Panc1 (cell line): Measurements from ENCODE around the gene EPHA7. TPM values are rescaled to one million over a fixed set of nuclear protein-coding genes. Genes with fewer than 3 reads are reported as not detected.

ENCODE experiments used
- ATAC-seq: fragments of 200-7000 bp; cut with Tn5 transposase; 2 replicates; pipeline ENCODE4 v1.9.1; 2020; ENCODE audit warnings: mild to moderate bottlenecking, moderate library complexity
- BruUV-seq: library from RNA; stranded (reverse); fragments of 400-500 nt; replicated peaks from 2 replicates; lab custom pipeline; 2021; lab: Mats Ljungman, UMichigan
- CTCF ChIA-PET: fragments of 300-600 bp; sonication (Branson Sonifier 250); formaldehyde crosslinking; loops from one replicate; lab custom pipeline; 2022; ENCODE audit warnings: antibody characterized with exemption; lab: Charles Lee
- POLR2A ChIA-PET: fragments of 300-600 bp; sonication (Branson Sonifier 250); formaldehyde crosslinking; loops from one replicate; lab custom pipeline; 2022; ENCODE audit warnings: antibody characterized with exemption; lab: Charles Lee
- DNase-seq: peaks from one replicate; pipeline ENCODE4 v3.0.0-alpha.2; 2010; ENCODE audit warnings: low read depth, low spot score
- H3K27ac ChIP-seq: 2 replicates; pipeline ENCODE4 v1.5.1; 2011; ENCODE audit warnings: mild to moderate bottlenecking, low read length, inconsistent platforms
- H3K27me3 ChIP-seq: fragments of 200-500 bp; sonication (Bioruptor generic); 2 replicates; pipeline ENCODE4 v1.6.0; 2014; ENCODE audit warnings: low read length, inconsistent platforms; ENCODE audit not compliant: control insufficient read depth, insufficient read depth
- H3K36me3 ChIP-seq: fragments of 200-500 bp; sonication (Bioruptor generic); 2 replicates; pipeline ENCODE4 v1.5.1; 2014; ENCODE audit warnings: inconsistent platforms, mild to moderate bottlenecking, low read length, moderate library complexity; ENCODE audit not compliant: control insufficient read depth, insufficient read depth
- H3K4me1 ChIP-seq: 2 replicates; pipeline ENCODE4 v1.5.1; 2011; ENCODE audit warnings: inconsistent platforms, mild to moderate bottlenecking, low read length, moderate library complexity; ENCODE audit not compliant: control insufficient read depth, insufficient read depth
- H3K4me3 ChIP-seq, 2 experiments: 2 replicates each; pipeline ENCODE4 v1.5.1; 2011 to 2012; ENCODE audit warnings: low read depth in 2 of 2, low read length in 2 of 2, mild to moderate bottlenecking in 2 of 2, inconsistent platforms in 1 of 2, moderate library complexity in 1 of 2
- H3K9me3 ChIP-seq: fragments of 200-500 bp; sonication (Bioruptor generic); 2 replicates; pipeline ENCODE4 v1.5.1; 2014; ENCODE audit warnings: low read depth, mild to moderate bottlenecking, inconsistent platforms, low read length, moderate library complexity; ENCODE audit not compliant: control insufficient read depth, insufficient read depth
- CTCF ChIP-seq: fragments of 450-650 bp; IDR thresholded peaks from 2 replicates; pipeline ENCODE4 v1.5.1; 2017; ENCODE audit warnings: mild to moderate bottlenecking
- POLR2AphosphoS5 ChIP-seq: IDR thresholded peaks from 2 replicates; pipeline ENCODE4 v1.6.1; 2012; ENCODE audit warnings: mild to moderate bottlenecking, low read depth, low read length, moderate library complexity
- REST ChIP-seq, 2 experiments: IDR thresholded peaks; 2 replicates each; pipeline ENCODE4 v1.6.1; 2011 to 2012; ENCODE audit warnings: low read depth in 2 of 2, control low read depth in 1 of 2, low read length in 1 of 2, mild to moderate bottlenecking in 1 of 2, moderate library complexity in 1 of 2; ENCODE audit not compliant: insufficient read depth in 1 of 2
- SIN3A ChIP-seq: IDR thresholded peaks from 2 replicates; pipeline ENCODE4 v1.6.1; 2012; ENCODE audit warnings: low read depth, mild to moderate bottlenecking, low read length, moderate library complexity, borderline replicate concordance; ENCODE audit not compliant: insufficient read depth
- TCF7L2 ChIP-seq: IDR thresholded peaks from 2 replicates; pipeline ENCODE4 v1.6.1; 2011; ENCODE audit warnings: mild to moderate bottlenecking, low read depth, low read length, inconsistent platforms
- in situ Hi-C: cut with HindIII; loops from 2 replicates; pipeline ENCODE4 v1.10.0; 2016; ENCODE audit warnings: low sequenced_read_pairs, low pct_unique_long_range_greater_than_20kb
- intact Hi-C: fragments of 100-400 bp; cut with micrococcal nuclease; formaldehyde crosslinking; loops from one replicate; pipeline ENCODE4 v1.10.0; 2022; ENCODE audit not compliant: unreplicated experiment
- total RNA-seq: library from RNA; stranded (reverse); gene quantifications from one replicate; pipeline ENCODE4 v1.2.1, GENCODE V29; 2021; ENCODE audit not compliant: unreplicated experiment

The EPHA7 gene
- total RNA-seq, 1 experiment from 2014 or later = 8.6 TPM

DNA sequence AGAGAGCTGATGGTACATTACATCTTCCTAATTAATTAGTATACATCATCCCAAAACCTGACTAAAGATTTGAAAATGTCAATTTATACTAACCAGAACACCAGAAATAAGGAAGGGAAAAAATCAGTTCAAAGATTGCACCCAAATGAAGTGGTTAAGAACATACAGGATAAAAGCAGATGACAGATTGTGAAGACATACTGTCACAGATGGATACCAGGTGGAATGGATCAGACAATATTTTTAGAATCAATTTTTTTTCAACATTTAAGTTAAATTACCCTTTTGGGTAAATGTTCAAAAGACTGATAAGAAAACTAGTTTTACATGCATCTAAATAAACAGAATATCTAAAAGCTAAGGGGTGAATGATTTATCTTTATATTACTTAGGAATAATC, 47.6 kb downstream of the EPHA7 start:
- ChIA-PET CTCF (no interaction called here), POLR2A (no interaction called here)
- ATAC-seq (no peak), DNase-seq (no peak)
- Histone ChIP-seq H3K9me3 (no peaks in the 10 kb centered on the region), H3K27me3 (no peaks in the 10 kb centered on the region), H3K27ac (no peak overlapping the region), H3K4me3 (no peak overlapping the region), H3K4me1 (no peaks in the 10 kb centered on the region), H3K36me3 (no peaks in the 10 kb centered on the region)
- intact Hi-C loops (no loop called here), in situ Hi-C loops (no loop called here)
- no TSS peak for BruUV-seq
- no peak for TF ChIP-seq SIN3A
- TF ChIP-seq CTCF = no peak
- TF ChIP-seq TCF7L2 = no peak
- no peak for TF ChIP-seq REST (IDR thresholded peaks at IDR 0.05; ENCODE audit: insufficient read depth in 1 of 2, low read depth in 2 of 2, low read length in 1 of 2)
- TF ChIP-seq POLR2AphosphoS5 = no peak

DNA sequence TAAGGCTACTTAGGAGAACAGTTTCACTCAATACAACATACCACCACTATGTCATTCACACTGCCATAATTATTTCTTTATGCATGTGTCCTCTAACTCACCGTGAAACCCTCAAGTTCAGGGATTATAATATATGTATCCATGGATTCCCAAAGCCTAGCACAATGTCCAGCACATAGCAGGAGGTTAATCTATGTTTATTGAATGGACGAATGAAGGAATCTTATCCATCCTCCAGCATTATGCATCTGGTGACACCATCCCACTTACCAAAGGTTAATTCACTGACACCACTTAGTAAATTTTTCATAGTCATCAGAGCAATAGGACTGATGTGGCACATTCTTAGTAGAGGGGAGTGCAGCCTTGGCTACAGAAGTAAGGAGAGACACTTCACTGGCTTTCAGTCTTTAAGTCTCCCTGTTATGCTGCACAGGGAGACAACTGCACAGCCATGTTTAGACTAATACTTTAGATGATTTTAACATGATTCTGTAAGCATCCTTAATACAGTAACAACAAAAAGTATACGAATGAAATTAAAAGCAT, 49.7 kb downstream of the EPHA7 start:
- no peak for ATAC-seq
- CTCF ChIA-PET = no interaction called here
- POLR2A ChIA-PET = no interaction called here
- no peaks in the 10 kb centered on the region for H3K4me1 ChIP-seq
- no peaks in the 10 kb centered on the region for H3K27me3 ChIP-seq
- TF ChIP-seq TCF7L2 = no peak
- TF ChIP-seq SIN3A = no peak
- no peak for TF ChIP-seq CTCF
- no peak for TF ChIP-seq POLR2AphosphoS5
- TF ChIP-seq REST (IDR thresholded peaks at IDR 0.05; ENCODE audit: insufficient read depth in 1 of 2, low read depth in 2 of 2, low read length in 1 of 2) = no peak
- intact Hi-C loops (no loop called here), in situ Hi-C loops (no loop called here)
- no peaks in the 10 kb centered on the region for H3K36me3 ChIP-seq
- H3K4me3 ChIP-seq = no peak overlapping the region
- no TSS peak for BruUV-seq
- H3K9me3 ChIP-seq = no peaks in the 10 kb centered on the region
- DNase-seq = no peak
- H3K27ac ChIP-seq = no peak overlapping the region
